H1 (cell line): ENCODE data around the gene ARL5A. TPM values are rescaled to one million over a fixed set of nuclear protein-coding genes. Genes with fewer than 3 reads are reported as not detected.

Source experiments
- CTBP2 ChIP-seq: IDR thresholded peaks from 2 replicates; pipeline ENCODE4 v1.7.0; 2011; ENCODE audit warnings: borderline replicate concordance, mild to moderate bottlenecking, moderate library complexity, mixed read lengths, low read length; ENCODE audit not compliant: insufficient read depth, insufficient read length
- EGR1 ChIP-seq: IDR thresholded peaks from 2 replicates; pipeline ENCODE4 v1.6.1; 2011; ENCODE audit warnings: low read depth, low read length, borderline replicate concordance
- JUND ChIP-seq: IDR thresholded peaks from 2 replicates; pipeline ENCODE4 v1.6.1; 2011; ENCODE audit warnings: mild to moderate bottlenecking, improper control_type of control experiment, low read length
- KDM5A ChIP-seq: fragments of 200-600 bp; IDR thresholded peaks from 2 replicates; pipeline ENCODE4 v1.7.1; 2012; ENCODE audit warnings: mild to moderate bottlenecking, low read length, inconsistent platforms, mixed read lengths
- SIRT6 ChIP-seq: IDR thresholded peaks from one replicate; pipeline ENCODE4 v1.7.1; 2012; ENCODE audit warnings: low read length, inconsistent platforms
- TAF1 ChIP-seq: IDR thresholded peaks from 2 replicates; pipeline ENCODE4 v1.6.1; 2011; ENCODE audit warnings: mild to moderate bottlenecking, low read depth, low read length
- polyA plus RNA-seq, 7 experiments: library from polyadenylated mRNA; depleted of rRNA in 3 of 7; stranded (reverse) in 5 of 7; unstranded in 2 of 7; fragments of >200 nt in 5 of 7; fragments of 200-250 nt in 2 of 7; gene quantifications; 1 replicate in 5 of 7; 2 replicates in 1 of 7; 4 replicates in 1 of 7; pipeline versions ENCODE4 v1.2.1 to v1.2.3, GENCODE V29; 2011 to 2013; ENCODE audit warnings: missing spikeins in 2 of 7, mixed read lengths in 2 of 7
- total RNA-seq: library from RNA; stranded (reverse); fragmentation: NEBNext Ultra II Directional; extraction: Animal tissue kit (Norgen Biotek cat#: 25700); gene quantifications from 2 replicates; pipeline ENCODE4 v1.2.1, GENCODE V29; 2021
- TF ChIP-seq, protein P1 (sequence below): fragments of 300-600 bp; sonication (generic); IDR thresholded peaks from 2 replicates; pipeline ENCODE4 v1.7.1; 2012; ENCODE audit warnings: low read length, moderate library complexity, mild to moderate bottlenecking, inconsistent platforms; ENCODE audit not compliant: insufficient replicate concordance
- TF ChIP-seq, protein P2 (sequence below): IDR thresholded peaks from 2 replicates; pipeline ENCODE4 v1.6.1; 2012; ENCODE audit warnings: low read length, inconsistent platforms

Gene ARL5A
- total and polyA plus RNA-seq, 2 of the 8 experiments (the other 6 are each of a cell fraction or from before 2014, with no cell fraction given): 12.6 to 86.3 TPM

DNA sequence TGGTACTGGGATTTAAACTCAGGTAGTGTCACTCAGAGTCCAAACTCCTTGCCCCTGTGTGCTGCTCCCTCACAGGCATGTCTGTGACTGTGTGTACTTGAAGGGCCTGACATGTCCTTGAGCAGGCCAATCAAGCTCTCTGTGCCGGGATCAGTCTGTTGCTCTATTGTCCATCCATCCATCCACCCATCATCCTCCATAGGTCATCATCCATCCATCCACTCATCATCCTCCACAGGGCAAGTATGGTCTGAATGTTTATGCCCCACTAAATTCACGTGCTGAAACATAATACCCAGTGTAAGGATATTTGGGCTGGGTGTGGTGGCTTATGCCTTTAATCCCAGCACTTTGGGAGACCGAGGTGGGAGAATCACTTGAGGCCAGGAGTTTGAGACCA, 69.5 kb downstream of the ARL5A start (continued):
- TF ChIP-seq, protein P1, sequence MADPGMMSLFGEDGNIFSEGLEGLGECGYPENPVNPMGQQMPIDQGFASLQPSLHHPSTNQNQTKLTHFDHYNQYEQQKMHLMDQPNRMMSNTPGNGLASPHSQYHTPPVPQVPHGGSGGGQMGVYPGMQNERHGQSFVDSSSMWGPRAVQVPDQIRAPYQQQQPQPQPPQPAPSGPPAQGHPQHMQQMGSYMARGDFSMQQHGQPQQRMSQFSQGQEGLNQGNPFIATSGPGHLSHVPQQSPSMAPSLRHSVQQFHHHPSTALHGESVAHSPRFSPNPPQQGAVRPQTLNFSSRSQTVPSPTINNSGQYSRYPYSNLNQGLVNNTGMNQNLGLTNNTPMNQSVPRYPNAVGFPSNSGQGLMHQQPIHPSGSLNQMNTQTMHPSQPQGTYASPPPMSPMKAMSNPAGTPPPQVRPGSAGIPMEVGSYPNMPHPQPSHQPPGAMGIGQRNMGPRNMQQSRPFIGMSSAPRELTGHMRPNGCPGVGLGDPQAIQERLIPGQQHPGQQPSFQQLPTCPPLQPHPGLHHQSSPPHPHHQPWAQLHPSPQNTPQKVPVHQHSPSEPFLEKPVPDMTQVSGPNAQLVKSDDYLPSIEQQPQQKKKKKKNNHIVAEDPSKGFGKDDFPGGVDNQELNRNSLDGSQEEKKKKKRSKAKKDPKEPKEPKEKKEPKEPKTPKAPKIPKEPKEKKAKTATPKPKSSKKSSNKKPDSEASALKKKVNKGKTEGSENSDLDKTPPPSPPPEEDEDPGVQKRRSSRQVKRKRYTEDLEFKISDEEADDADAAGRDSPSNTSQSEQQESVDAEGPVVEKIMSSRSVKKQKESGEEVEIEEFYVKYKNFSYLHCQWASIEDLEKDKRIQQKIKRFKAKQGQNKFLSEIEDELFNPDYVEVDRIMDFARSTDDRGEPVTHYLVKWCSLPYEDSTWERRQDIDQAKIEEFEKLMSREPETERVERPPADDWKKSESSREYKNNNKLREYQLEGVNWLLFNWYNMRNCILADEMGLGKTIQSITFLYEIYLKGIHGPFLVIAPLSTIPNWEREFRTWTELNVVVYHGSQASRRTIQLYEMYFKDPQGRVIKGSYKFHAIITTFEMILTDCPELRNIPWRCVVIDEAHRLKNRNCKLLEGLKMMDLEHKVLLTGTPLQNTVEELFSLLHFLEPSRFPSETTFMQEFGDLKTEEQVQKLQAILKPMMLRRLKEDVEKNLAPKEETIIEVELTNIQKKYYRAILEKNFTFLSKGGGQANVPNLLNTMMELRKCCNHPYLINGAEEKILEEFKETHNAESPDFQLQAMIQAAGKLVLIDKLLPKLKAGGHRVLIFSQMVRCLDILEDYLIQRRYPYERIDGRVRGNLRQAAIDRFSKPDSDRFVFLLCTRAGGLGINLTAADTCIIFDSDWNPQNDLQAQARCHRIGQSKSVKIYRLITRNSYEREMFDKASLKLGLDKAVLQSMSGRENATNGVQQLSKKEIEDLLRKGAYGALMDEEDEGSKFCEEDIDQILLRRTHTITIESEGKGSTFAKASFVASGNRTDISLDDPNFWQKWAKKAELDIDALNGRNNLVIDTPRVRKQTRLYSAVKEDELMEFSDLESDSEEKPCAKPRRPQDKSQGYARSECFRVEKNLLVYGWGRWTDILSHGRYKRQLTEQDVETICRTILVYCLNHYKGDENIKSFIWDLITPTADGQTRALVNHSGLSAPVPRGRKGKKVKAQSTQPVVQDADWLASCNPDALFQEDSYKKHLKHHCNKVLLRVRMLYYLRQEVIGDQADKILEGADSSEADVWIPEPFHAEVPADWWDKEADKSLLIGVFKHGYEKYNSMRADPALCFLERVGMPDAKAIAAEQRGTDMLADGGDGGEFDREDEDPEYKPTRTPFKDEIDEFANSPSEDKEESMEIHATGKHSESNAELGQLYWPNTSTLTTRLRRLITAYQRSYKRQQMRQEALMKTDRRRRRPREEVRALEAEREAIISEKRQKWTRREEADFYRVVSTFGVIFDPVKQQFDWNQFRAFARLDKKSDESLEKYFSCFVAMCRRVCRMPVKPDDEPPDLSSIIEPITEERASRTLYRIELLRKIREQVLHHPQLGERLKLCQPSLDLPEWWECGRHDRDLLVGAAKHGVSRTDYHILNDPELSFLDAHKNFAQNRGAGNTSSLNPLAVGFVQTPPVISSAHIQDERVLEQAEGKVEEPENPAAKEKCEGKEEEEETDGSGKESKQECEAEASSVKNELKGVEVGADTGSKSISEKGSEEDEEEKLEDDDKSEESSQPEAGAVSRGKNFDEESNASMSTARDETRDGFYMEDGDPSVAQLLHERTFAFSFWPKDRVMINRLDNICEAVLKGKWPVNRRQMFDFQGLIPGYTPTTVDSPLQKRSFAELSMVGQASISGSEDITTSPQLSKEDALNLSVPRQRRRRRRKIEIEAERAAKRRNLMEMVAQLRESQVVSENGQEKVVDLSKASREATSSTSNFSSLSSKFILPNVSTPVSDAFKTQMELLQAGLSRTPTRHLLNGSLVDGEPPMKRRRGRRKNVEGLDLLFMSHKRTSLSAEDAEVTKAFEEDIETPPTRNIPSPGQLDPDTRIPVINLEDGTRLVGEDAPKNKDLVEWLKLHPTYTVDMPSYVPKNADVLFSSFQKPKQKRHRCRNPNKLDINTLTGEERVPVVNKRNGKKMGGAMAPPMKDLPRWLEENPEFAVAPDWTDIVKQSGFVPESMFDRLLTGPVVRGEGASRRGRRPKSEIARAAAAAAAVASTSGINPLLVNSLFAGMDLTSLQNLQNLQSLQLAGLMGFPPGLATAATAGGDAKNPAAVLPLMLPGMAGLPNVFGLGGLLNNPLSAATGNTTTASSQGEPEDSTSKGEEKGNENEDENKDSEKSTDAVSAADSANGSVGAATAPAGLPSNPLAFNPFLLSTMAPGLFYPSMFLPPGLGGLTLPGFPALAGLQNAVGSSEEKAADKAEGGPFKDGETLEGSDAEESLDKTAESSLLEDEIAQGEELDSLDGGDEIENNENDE: no peak
- TF ChIP-seq TAF1 (no peak), JUND (no peak), SIRT6 (no peak), KDM5A (no peak), CTBP2 (no peak), EGR1 (no peak)
- TF ChIP-seq, protein P2, sequence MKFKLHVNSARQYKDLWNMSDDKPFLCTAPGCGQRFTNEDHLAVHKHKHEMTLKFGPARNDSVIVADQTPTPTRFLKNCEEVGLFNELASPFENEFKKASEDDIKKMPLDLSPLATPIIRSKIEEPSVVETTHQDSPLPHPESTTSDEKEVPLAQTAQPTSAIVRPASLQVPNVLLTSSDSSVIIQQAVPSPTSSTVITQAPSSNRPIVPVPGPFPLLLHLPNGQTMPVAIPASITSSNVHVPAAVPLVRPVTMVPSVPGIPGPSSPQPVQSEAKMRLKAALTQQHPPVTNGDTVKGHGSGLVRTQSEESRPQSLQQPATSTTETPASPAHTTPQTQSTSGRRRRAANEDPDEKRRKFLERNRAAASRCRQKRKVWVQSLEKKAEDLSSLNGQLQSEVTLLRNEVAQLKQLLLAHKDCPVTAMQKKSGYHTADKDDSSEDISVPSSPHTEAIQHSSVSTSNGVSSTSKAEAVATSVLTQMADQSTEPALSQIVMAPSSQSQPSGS: no peak
